GM18873 (cell line): ENCODE measurements around the gene KCTD19.

Experiments used
- ATAC-seq: cut with Tn5 transposase; IDR thresholded peaks from one replicate; pipeline ENCODE4 v1.9.1; 2021; ENCODE audit warnings: mild to moderate bottlenecking, moderate library complexity, moderate number of reproducible peaks; ENCODE audit not compliant: unreplicated experiment, low FRiP score

KCTD19 gene

GRCh38 chr16:67284699-67285646 is 41.6 kb downstream of the KCTD19 start:
- ATAC-seq: no peak

- ATAC-seq: no peak
These were observed 42.5 kb downstream of the KCTD19 start for GRCh38 chr16:67283826-67284555.

- ATAC-seq: no peak
These were observed 43.3 kb downstream of the KCTD19 start for GRCh38 chr16:67283039-67283825.

GRCh38 chr16:67282447-67282805 is 44.1 kb downstream of the KCTD19 start:
- no peak for ATAC-seq

- ATAC-seq: no peak
These were observed 44.8 kb downstream of the KCTD19 start for GRCh38 chr16:67281536-67282446.

- no peak for ATAC-seq
These were observed 46.2 kb downstream of the KCTD19 start for GRCh38 chr16:67280090-67281015.

- no peak for ATAC-seq
These were observed 47.0 kb downstream of the KCTD19 start, which contains the start of gene PLEKHG4 for GRCh38 chr16:67279296-67280089. Gene PLEKHG4, plus strand, starts transcription at chr16:67279532. Its CDS starts 513 bp downstream, at chr16:67280045.

GRCh38 chr16:67278773-67279295 is 47.7 kb downstream of the KCTD19 start:
- ATAC-seq: no peak

GRCh38 chr16:67277999-67278772 is 48.4 kb downstream of the KCTD19 start:
- ATAC-seq: no peak

GRCh38 chr16:67277294-67277998 is 49.1 kb downstream of the KCTD19 start:
- ATAC-seq: no peak

GRCh38 chr16:67275321-67275720 is 51.2 kb downstream of the KCTD19 start:
- ATAC-seq: no peak

GRCh38 chr16:67271446-67271845 is 55.1 kb downstream of the KCTD19 start:
- ATAC-seq: no peak

- no peak for ATAC-seq
These were observed 55.6 kb downstream of the KCTD19 start for GRCh38 chr16:67270931-67271338.

- ATAC-seq: no peak
These were observed 56.8 kb downstream of the KCTD19 start for GRCh38 chr16:67269766-67270165.

- no peak for ATAC-seq
These were observed 58.4 kb downstream of the KCTD19 start for GRCh38 chr16:67268136-67268579.

GRCh38 chr16:67265834-67266233 is 60.7 kb downstream of the KCTD19 start:
- no peak for ATAC-seq
